GM21825 (cell line): Measurements from ENCODE around the gene FAM163A.
"Not testable (repeated sequence)": the region's sequence is repeated elsewhere in the genome, so short reads cannot be mapped to it uniquely, and the experiment has no call there.

Source experiments
- ATAC-seq: cut with Tn5 transposase; IDR thresholded peaks from one replicate; pipeline ENCODE4 v1.9.1; 2021; ENCODE audit warnings: mild to moderate bottlenecking, moderate library complexity; ENCODE audit not compliant: unreplicated experiment

Gene FAM163A

GRCh38 chr1:179742717-179743678 lies at the start of gene FAM163A:
Gene FAM163A, plus strand, starts transcription at chr1:179743291. Its CDS starts 69,807 bp downstream, at chr1:179813098.
- no peak for ATAC-seq

GRCh38 chr1:179694530-179694929 lies 48.6 kb upstream of the FAM163A start:
- not testable (repeated sequence) for ATAC-seq

- ATAC-seq: no peak
Observed at GRCh38 chr1:179702946-179703539, 40.0 kb upstream of the FAM163A start.

GRCh38 chr1:179706339-179706941 lies 36.7 kb upstream of the FAM163A start:
- no peak for ATAC-seq

GRCh38 chr1:179707406-179707805 lies 35.7 kb upstream of the FAM163A start:
- ATAC-seq: no peak

GRCh38 chr1:179708434-179709195 lies 34.5 kb upstream of the FAM163A start:
- no peak for ATAC-seq

- ATAC-seq: peak; percentile 75
Observed at GRCh38 chr1:179709841-179710329, 33.2 kb upstream of the FAM163A start.

- no peak for ATAC-seq
Observed at GRCh38 chr1:179714159-179714558, 28.9 kb upstream of the FAM163A start.

GRCh38 chr1:179714623-179715022 lies 28.5 kb upstream of the FAM163A start:
- ATAC-seq: no peak

GRCh38 chr1:179719272-179719671 lies 23.8 kb upstream of the FAM163A start:
- no peak for ATAC-seq

GRCh38 chr1:179728271-179728670 lies 14.8 kb upstream of the FAM163A start:
- ATAC-seq: no peak

GRCh38 chr1:179729881-179730280 lies 13.2 kb upstream of the FAM163A start:
- ATAC-seq: no peak

GRCh38 chr1:179731643-179732042 lies 11.4 kb upstream of the FAM163A start:
- no peak for ATAC-seq

GRCh38 chr1:179742291-179742690 lies 800 bp upstream of the FAM163A start:
- no peak for ATAC-seq

- no peak for ATAC-seq
Observed at GRCh38 chr1:179743679-179744400, 749 bp downstream of the FAM163A start.

- no peak for ATAC-seq
Observed at GRCh38 chr1:179744401-179745130, 1.5 kb downstream of the FAM163A start.

- ATAC-seq: no peak
Observed at GRCh38 chr1:179745131-179745611, 2.1 kb downstream of the FAM163A start.

GRCh38 chr1:179745743-179746142 lies 2.7 kb downstream of the FAM163A start:
- ATAC-seq: no peak

GRCh38 chr1:179747611-179748010 lies 4.5 kb downstream of the FAM163A start:
- no peak for ATAC-seq
